ENCODE data around the gene CCDC12. TPM values are rescaled to one million over a fixed set of nuclear protein-coding genes. Genes with fewer than 3 reads are reported as not detected.

The CCDC12 gene
- polyA plus RNA-seq, 1 of the 3 experiments (the other 2 are of a cell fraction): 105 TPM

DNA sequence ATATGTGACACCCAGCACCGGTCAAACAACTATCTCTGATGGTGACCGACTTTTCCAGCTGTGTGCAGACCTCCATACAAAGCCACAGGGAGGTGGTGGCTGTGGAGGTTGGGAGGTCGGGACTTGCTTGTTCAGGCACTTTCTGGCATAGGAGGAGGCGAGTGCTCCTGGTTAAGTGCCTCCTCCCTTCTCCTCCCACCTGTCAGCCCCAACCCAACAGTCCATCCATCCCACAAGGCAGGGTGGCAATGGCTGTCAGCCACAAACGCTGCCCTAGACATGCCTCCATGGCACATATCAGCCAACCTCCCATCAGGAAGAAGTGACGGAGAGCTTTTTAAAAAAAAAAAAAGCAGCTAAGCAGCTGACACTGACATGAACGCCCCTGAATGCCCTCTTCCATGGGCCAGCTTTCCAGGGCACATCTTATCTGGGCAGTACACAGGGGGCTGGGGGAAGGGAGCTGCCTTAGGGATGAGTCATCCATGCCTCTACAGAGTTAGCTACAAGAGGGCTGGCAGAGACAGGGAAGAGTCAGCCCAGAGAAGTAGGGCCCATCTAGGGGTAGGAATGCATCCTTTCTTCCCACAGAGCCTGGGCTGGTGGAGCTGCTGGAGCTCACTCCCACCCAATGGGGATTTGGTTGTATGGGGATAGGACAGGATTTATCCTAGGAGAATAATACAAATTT, 41.2 kb downstream of the CCDC12 start (continued):
- TF ChIP-seq GATA2 (CRISPR knock-in tag; IDR thresholded peaks at IDR 0.05): no peak
- TF ChIP-seq TAF1 (IDR thresholded peaks at IDR 0.05; ENCODE audit: borderline replicate concordance, low read depth, low read length): peak; percentile 37; the same call in 1 of the 2 replicates
- TF ChIP-seq, protein P1, sequence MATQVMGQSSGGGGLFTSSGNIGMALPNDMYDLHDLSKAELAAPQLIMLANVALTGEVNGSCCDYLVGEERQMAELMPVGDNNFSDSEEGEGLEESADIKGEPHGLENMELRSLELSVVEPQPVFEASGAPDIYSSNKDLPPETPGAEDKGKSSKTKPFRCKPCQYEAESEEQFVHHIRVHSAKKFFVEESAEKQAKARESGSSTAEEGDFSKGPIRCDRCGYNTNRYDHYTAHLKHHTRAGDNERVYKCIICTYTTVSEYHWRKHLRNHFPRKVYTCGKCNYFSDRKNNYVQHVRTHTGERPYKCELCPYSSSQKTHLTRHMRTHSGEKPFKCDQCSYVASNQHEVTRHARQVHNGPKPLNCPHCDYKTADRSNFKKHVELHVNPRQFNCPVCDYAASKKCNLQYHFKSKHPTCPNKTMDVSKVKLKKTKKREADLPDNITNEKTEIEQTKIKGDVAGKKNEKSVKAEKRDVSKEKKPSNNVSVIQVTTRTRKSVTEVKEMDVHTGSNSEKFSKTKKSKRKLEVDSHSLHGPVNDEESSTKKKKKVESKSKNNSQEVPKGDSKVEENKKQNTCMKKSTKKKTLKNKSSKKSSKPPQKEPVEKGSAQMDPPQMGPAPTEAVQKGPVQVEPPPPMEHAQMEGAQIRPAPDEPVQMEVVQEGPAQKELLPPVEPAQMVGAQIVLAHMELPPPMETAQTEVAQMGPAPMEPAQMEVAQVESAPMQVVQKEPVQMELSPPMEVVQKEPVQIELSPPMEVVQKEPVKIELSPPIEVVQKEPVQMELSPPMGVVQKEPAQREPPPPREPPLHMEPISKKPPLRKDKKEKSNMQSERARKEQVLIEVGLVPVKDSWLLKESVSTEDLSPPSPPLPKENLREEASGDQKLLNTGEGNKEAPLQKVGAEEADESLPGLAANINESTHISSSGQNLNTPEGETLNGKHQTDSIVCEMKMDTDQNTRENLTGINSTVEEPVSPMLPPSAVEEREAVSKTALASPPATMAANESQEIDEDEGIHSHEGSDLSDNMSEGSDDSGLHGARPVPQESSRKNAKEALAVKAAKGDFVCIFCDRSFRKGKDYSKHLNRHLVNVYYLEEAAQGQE (IDR thresholded peaks at IDR 0.05; ENCODE audit: low read depth, low read length): 0 out of 2 replicates have a peak, but pooled peaks have one; percentile 21
- TF ChIP-seq NRF1 (IDR thresholded peaks at IDR 0.05; ENCODE audit: low read depth, low read length): no peak
- peak; percentile 46; the same call in 1 of the 2 replicates for TF ChIP-seq POLR2AphosphoS5 (IDR thresholded peaks at IDR 0.05; ENCODE audit: low read depth, low read length)
- TF ChIP-seq, protein P2, sequence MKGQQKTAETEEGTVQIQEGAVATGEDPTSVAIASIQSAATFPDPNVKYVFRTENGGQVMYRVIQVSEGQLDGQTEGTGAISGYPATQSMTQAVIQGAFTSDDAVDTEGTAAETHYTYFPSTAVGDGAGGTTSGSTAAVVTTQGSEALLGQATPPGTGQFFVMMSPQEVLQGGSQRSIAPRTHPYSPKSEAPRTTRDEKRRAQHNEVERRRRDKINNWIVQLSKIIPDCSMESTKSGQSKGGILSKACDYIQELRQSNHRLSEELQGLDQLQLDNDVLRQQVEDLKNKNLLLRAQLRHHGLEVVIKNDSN (IDR thresholded peaks at IDR 0.05; ENCODE audit: borderline replicate concordance, low read depth): no peak

DNA sequence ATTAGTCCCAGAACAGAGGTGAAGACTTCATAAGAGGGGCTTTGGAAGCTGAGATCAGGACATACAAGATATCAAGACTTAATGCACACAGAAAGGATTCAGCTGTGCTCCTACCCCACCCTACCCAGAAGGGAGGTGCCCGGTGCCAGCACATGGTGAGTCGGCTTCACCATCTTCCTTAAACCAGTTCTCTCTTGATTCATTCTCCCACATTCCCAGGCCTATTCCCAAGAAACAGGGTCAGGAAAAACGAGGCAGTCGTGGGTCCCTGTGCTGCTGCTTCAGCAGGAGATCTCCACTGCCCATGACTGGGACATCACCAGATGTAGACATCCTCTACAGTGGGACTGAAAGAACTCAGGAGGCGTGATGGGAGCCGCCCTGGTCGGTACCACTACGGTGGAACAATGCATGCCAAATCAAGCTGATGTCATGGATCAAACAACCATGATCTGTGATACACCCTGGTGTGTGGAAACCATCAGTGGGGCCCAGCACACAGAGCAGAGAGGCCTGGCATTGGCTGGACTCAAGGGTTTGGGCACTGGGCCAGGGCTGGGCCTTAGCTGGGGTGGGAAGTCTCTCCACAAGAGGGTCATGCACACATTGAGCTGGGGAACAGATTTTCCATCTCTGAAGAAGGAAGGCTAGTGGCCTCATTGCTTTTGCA, 41.9 kb downstream of the CCDC12 start:
- TF ChIP-seq MXI1 (IDR thresholded peaks at IDR 0.05; ENCODE audit: low read depth, low read length) (0 out of 2 replicates have a peak, but pooled peaks have one; percentile 6), EZH2phosphoT487 (IDR thresholded peaks at IDR 0.05; ENCODE audit: borderline replicate concordance, low read depth) (no peak), NFIC (IDR thresholded peaks at IDR 0.05; ENCODE audit: borderline replicate concordance) (peak; percentile 20; the same call in 1 of the 2 replicates), JUND (IDR thresholded peaks at IDR 0.05) (no peak), SIN3A (IDR thresholded peaks at IDR 0.05; ENCODE audit: borderline replicate concordance, low read depth, low read length) (no peak)
- TF ChIP-seq, protein P2 (IDR thresholded peaks at IDR 0.05; ENCODE audit: borderline replicate concordance, low read depth): no peak
- TF ChIP-seq, protein P3, sequence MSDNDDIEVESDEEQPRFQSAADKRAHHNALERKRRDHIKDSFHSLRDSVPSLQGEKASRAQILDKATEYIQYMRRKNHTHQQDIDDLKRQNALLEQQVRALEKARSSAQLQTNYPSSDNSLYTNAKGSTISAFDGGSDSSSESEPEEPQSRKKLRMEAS (IDR thresholded peaks at IDR 0.05; ENCODE audit: low read depth): peak; percentile 61; the same call in 1 of the 2 replicates
- Histone ChIP-seq H3K27ac (ENCODE audit: low read depth in 2 of 2, low read length in 1 of 2) (peak overlapping the region; percentile 89 to 91), H2AFZ (ENCODE audit: low read depth) (no peak overlapping the region), H3K36me3 (replicated peaks in 1 of 2; ENCODE audit: control insufficient read depth in 1 of 2, insufficient read depth in 2 of 2, low read length in 1 of 2) (peaks cover 9 to 24% of the 10 kb centered on the region in 2 experiments), H3K9me2 (no peaks in the 10 kb centered on the region), H3F3A (replicated peaks; ENCODE audit: insufficient read depth) (peaks cover 29% of the 10 kb centered on the region), H3K79me2 (ENCODE audit: insufficient read depth) (peaks cover 86% of the 10 kb centered on the region), H4K20me1 (ENCODE audit: insufficient read depth) (no peaks in the 10 kb centered on the region), H3K4me2 (peak overlapping the region; percentile 64), H3K9me3 (no peaks in the 10 kb centered on the region), H3K4me1 (ENCODE audit: control insufficient read depth in 1 of 2, insufficient read depth in 2 of 2, low read depth in 1 of 2, low read length in 1 of 2) (peaks cover 53 to 54% of the 10 kb centered on the region in 2 experiments), H3K27me3 (ENCODE audit: insufficient read depth) (no peaks in the 10 kb centered on the region), H3K9ac (peak overlapping the region; percentile 52; the same call in 1 of the 2 replicates), H3K4me3 (ENCODE audit: low read depth in 2 of 2, low read length in 1 of 2) (no peak overlapping the region)
- 71% methylated on average over 7 of the region's 8 CpGs for WGBS (ENCODE audit: low lambda C conversion rate)
- ChIA-PET CTCF (interaction anchor here (1.0 to 4.1 kb wide), 7 partner anchors 12 to 390 kb away, joined by 4 to 23 read pairs (median 9); partner anchors contain the start of gene NBEAL2), POLR2A (interaction anchor here (1.1 to 1.6 kb wide), 2 partner anchors 42 to 45 kb away, joined by 3 read pairs; partner anchors contain the start of genes CCDC12 and NBEAL2)
- peak; percentile 43 for DNase-seq

Measured in SK-N-SH (cell line).